Measurements from ENCODE around the gene EPN1.

The EPN1 gene

GRCh38 chr19:55660991-55661390, 14.0 kb upstream of the EPN1 start:
- no peak for DNase-seq (ENCODE audit: low read depth)

GRCh38 chr19:55661826-55662225, 13.2 kb upstream of the EPN1 start:
- DNase-seq (ENCODE audit: low read depth), result no peak

GRCh38 chr19:55663846-55664536, 11.0 kb upstream of the EPN1 start:
- DNase-seq (ENCODE audit: low read depth), result no peak

GRCh38 chr19:55666343-55667005, 8.6 kb upstream of the EPN1 start:
- no peak for DNase-seq (ENCODE audit: low read depth)

- no peak for DNase-seq (ENCODE audit: low read depth)
Measured at GRCh38 chr19:55667006-55667381, 8.0 kb upstream of the EPN1 start.

- DNase-seq (ENCODE audit: low read depth), result no peak
Measured at GRCh38 chr19:55667511-55667910, 7.5 kb upstream of the EPN1 start.

GRCh38 chr19:55667958-55668357, 7.1 kb upstream of the EPN1 start:
- DNase-seq (ENCODE audit: low read depth), result no peak

- DNase-seq (ENCODE audit: low read depth), result no peak
Measured at GRCh38 chr19:55668603-55669348, 6.2 kb upstream of the EPN1 start.

GRCh38 chr19:55669418-55670279, 5.4 kb upstream of the EPN1 start:
- DNase-seq (ENCODE audit: low read depth), result no peak

GRCh38 chr19:55670280-55671053, 4.6 kb upstream of the EPN1 start:
- DNase-seq (ENCODE audit: low read depth), result no peak

- DNase-seq (ENCODE audit: low read depth), result no peak
Measured at GRCh38 chr19:55671054-55671378, 4.0 kb upstream of the EPN1 start.

GRCh38 chr19:55672418-55672817, 2.6 kb upstream of the EPN1 start:
- DNase-seq (ENCODE audit: low read depth), result no peak

- no peak for DNase-seq (ENCODE audit: low read depth)
Measured at GRCh38 chr19:55673465-55673864, 1.6 kb upstream of the EPN1 start.

GRCh38 chr19:55673889-55674288, 1.1 kb upstream of the EPN1 start:
- no peak for DNase-seq (ENCODE audit: low read depth)

- DNase-seq (ENCODE audit: low read depth), result no peak
Measured at GRCh38 chr19:55674459-55674840, 576 bp upstream of the EPN1 start.

- no peak for DNase-seq (ENCODE audit: low read depth)
Measured at GRCh38 chr19:55675661-55676354, 782 bp downstream of the EPN1 start.

- DNase-seq (ENCODE audit: low read depth), result no peak
Measured at GRCh38 chr19:55676383-55676782, 1.4 kb downstream of the EPN1 start.

GRCh38 chr19:55676889-55677505, 2.0 kb downstream of the EPN1 start:
- no peak for DNase-seq (ENCODE audit: low read depth)

- DNase-seq (ENCODE audit: low read depth), result no peak
Measured at GRCh38 chr19:55677572-55678028, 2.6 kb downstream of the EPN1 start.

- DNase-seq (ENCODE audit: low read depth), result no peak
Measured at GRCh38 chr19:55678121-55678671, 3.2 kb downstream of the EPN1 start.

All from stimulated activated CD8-positive, alpha-beta memory T cell treated with anti-CD3 and anti-CD28 coated beads, Interleukin-7, amount 100 ng/mL, for 24 hours (primary cell).